CD14-positive monocyte (primary cell): ENCODE results near the gene SCN9A. TPM values are rescaled to one million over a fixed set of nuclear protein-coding genes. Genes with fewer than 3 reads are reported as not detected.

Source experiments
- DNase-seq, 3 donors: peaks; one replicate each; pipeline ENCODE4 v3.0.0-alpha.2; 2011 to 2022
- H2AFZ ChIP-seq: 2 replicates; pipeline ENCODE4 v1.6.0; 2012; ENCODE audit warnings: mild to moderate bottlenecking, low read depth, low read length, inconsistent platforms; ENCODE audit not compliant: insufficient read depth, poor library complexity, severe bottlenecking
- H3K27ac ChIP-seq, 2 donors: 1 replicate in 1 of 2; 2 replicates in 1 of 2; pipeline ENCODE4 v1.5.1; 2012 to 2013; ENCODE audit warnings: low read length in 2 of 2, control low read depth in 1 of 2, inconsistent platforms in 1 of 2, low read depth in 1 of 2, mild to moderate bottlenecking in 1 of 2
- H3K27me3 ChIP-seq, 2 donors: one replicate each; pipeline versions ENCODE4 v1.6.0 to v1.6.1; 2011 to 2013; ENCODE audit warnings: low read length in 2 of 2; ENCODE audit not compliant: control insufficient read depth in 2 of 2, insufficient read depth in 2 of 2
- H3K36me3 ChIP-seq, 2 donors: replicated peaks in 1 of 2; 1 replicate in 1 of 2; 2 replicates in 1 of 2; pipeline versions ENCODE4 v1.5.1 to v1.6.1; 2012 to 2013; ENCODE audit warnings: low read length in 2 of 2, control low read depth in 1 of 2, inconsistent platforms in 1 of 2, mild to moderate bottlenecking in 1 of 2; ENCODE audit not compliant: insufficient read depth in 2 of 2, control insufficient read depth in 1 of 2
- H3K4me1 ChIP-seq, 2 donors: 1 replicate in 1 of 2; 2 replicates in 1 of 2; pipeline versions ENCODE4 v1.5.1 to v1.6.1; 2012 to 2013; ENCODE audit warnings: low read length in 2 of 2, control low read depth in 1 of 2, inconsistent platforms in 1 of 2, mild to moderate bottlenecking in 1 of 2, moderate library complexity in 1 of 2; ENCODE audit not compliant: insufficient read depth in 2 of 2, control insufficient read depth in 1 of 2
- H3K4me2 ChIP-seq: replicated peaks from 2 replicates; pipeline ENCODE3; 2012; ENCODE audit warnings: low read length, moderate library complexity, mild to moderate bottlenecking; ENCODE audit not compliant: poor library complexity, severe bottlenecking; ENCODE audit errors: extremely low read depth
- H3K4me3 ChIP-seq, 3 experiments: fragments of 200-600 bp in 1 of 3; sonication (generic) in 1 of 3; replicated peaks in 1 of 3; 1 replicate in 2 of 3; 2 replicates in 1 of 3; pipeline ENCODE4 v1.5.1; 2011 to 2013; ENCODE audit warnings: low read length in 3 of 3, mild to moderate bottlenecking in 3 of 3, control low read depth in 2 of 3, low read depth in 2 of 3, inconsistent platforms in 1 of 3, moderate library complexity in 1 of 3
- H3K79me2 ChIP-seq: 2 replicates; pipeline ENCODE4 v1.6.0; 2012; ENCODE audit warnings: mild to moderate bottlenecking, control low read depth, inconsistent platforms, low read length, moderate library complexity; ENCODE audit not compliant: insufficient read depth
- H3K9ac ChIP-seq: 2 replicates; pipeline ENCODE4 v1.6.0; 2017; ENCODE audit warnings: low read length, mild to moderate bottlenecking; ENCODE audit not compliant: insufficient read depth, poor library complexity, severe bottlenecking
- H3K9me3 ChIP-seq, 2 donors: replicated peaks in 1 of 2; 1 replicate in 1 of 2; 2 replicates in 1 of 2; pipeline versions ENCODE4 v1.5.1 to v1.6.1; 2012 to 2013; ENCODE audit warnings: low read length in 2 of 2, control low read depth in 1 of 2; ENCODE audit not compliant: control insufficient read depth in 1 of 2, insufficient read depth in 1 of 2
- H4K20me1 ChIP-seq: 2 replicates; pipeline ENCODE4 v1.6.0; 2012; ENCODE audit warnings: mild to moderate bottlenecking, low read length, control low read depth, moderate library complexity; ENCODE audit not compliant: insufficient read depth
- H3K27ac Mint-ChIP-seq, 7 donors: one replicate each; pipeline ENCODE4 v1.8.0; 2020; ENCODE audit warnings: mild to moderate bottlenecking in 7 of 7, mixed read lengths in 7 of 7, moderate library complexity in 6 of 7, inconsistent platforms in 2 of 7
- H3K27me3 Mint-ChIP-seq, 3 donors: one replicate each; pipeline ENCODE4 v1.8.0; 2021 to 2022; ENCODE audit warnings: low read depth in 3 of 3, mild to moderate bottlenecking in 3 of 3, mixed read lengths in 3 of 3, moderate library complexity in 3 of 3, inconsistent platforms in 1 of 3
- H3K36me3 Mint-ChIP-seq, 2 donors: one replicate each; pipeline ENCODE4 v1.8.0; 2020; ENCODE audit warnings: mixed read lengths in 2 of 2, inconsistent platforms in 1 of 2, mild to moderate bottlenecking in 1 of 2
- H3K4me1 Mint-ChIP-seq: one replicate; pipeline ENCODE4 v1.8.0; 2020; ENCODE audit warnings: mild to moderate bottlenecking, mixed read lengths
- H3K4me3 Mint-ChIP-seq, 2 donors: one replicate each; pipeline ENCODE4 v1.8.0; 2020; ENCODE audit warnings: mild to moderate bottlenecking in 2 of 2, mixed read lengths in 2 of 2, moderate library complexity in 1 of 2
- H3K9me3 Mint-ChIP-seq, 7 donors: one replicate each; pipeline ENCODE4 v1.8.0; 2020 to 2022; ENCODE audit warnings: mixed read lengths in 7 of 7, mild to moderate bottlenecking in 6 of 7, moderate library complexity in 6 of 7, inconsistent platforms in 2 of 7
- CTCF ChIP-seq: fragments of 200-600 bp; IDR thresholded peaks from one replicate; pipeline ENCODE4 v1.8.0; 2022; ENCODE audit warnings: antibody characterized with exemption, mild to moderate bottlenecking
- WGBS: methylation state at CpG from one replicate; pipeline ENCODE4 v1.1.5; 2013; ENCODE audit warnings: missing lambda C conversion rate; ENCODE audit not compliant: insufficient coverage; 5-methylcytosine and 5-hydroxymethylcytosine counted together
- intact Hi-C, 2 donors: fragments of 100-400 bp; cut with micrococcal nuclease; formaldehyde crosslinking; loops; one replicate each; pipeline versions ENCODE4 v1.15.0 to v1.15.1; 2023
- polyA plus RNA-seq, 3 donors: library from polyadenylated mRNA; depleted of rRNA in 1 of 3; unstranded in 2 of 3; stranded (reverse) in 1 of 3; fragments of 300-500 nt in 2 of 3; fragments of >200 nt in 1 of 3; fragmentation: Illumina TruSeq in 2 of 3; gene quantifications; 1 replicate in 2 of 3; 2 replicates in 1 of 3; pipeline ENCODE4 v1.2.3, GENCODE V29; 2012 to 2021

SCN9A gene
- polyA plus RNA-seq, 3 donors = 0.24 to 0.67 (median 0.26) TPM

GRCh38 chr2:166385313-166385712 lies 9.6 kb upstream of the SCN9A start:
- Mint-ChIP-seq H3K4me1 (peaks cover 12% of the 10 kb centered on the region), H3K4me3 (no peak overlapping the region), H3K27ac (peak overlapping the region in 1 of 7 donors; percentile 10), H3K27me3 (peaks cover 0 to 4% (median 2%) of the 10 kb centered on the region in 3 donors), H3K36me3 (no peaks in the 10 kb centered on the region), H3K9me3 (no peaks in the 10 kb centered on the region)
- no peaks in the 10 kb centered on the region for H3K79me2 ChIP-seq
- no peaks in the 10 kb centered on the region for H4K20me1 ChIP-seq
- H2AFZ ChIP-seq = no peak overlapping the region
- H3K4me1 ChIP-seq = no peaks in the 10 kb centered on the region
- TF ChIP-seq CTCF = no peak
- H3K27me3 ChIP-seq = no peaks in the 10 kb centered on the region
- WGBS = no CpG with 5 or more reads among the region's 1 CpG
- intact Hi-C loops = no loop called here
- no peak overlapping the region for H3K4me3 ChIP-seq
- DNase-seq = no peak
- no peaks in the 10 kb centered on the region for H3K36me3 ChIP-seq
- no peak overlapping the region for H3K4me2 ChIP-seq
- no peak overlapping the region for H3K27ac ChIP-seq
- no peak overlapping the region for H3K9ac ChIP-seq
- H3K9me3 ChIP-seq = no peaks in the 10 kb centered on the region

- no peak overlapping the region for H3K4me3 ChIP-seq
- no CpG with 5 or more reads among the region's 8 CpGs for WGBS
- Mint-ChIP-seq H3K27me3 (peaks cover 0 to 4% (median 2%) of the 10 kb centered on the region in 3 donors), H3K9me3 (no peaks in the 10 kb centered on the region), H3K36me3 (no peaks in the 10 kb centered on the region), H3K27ac (peak overlapping the region in 1 of 7 donors; percentile 10), H3K4me3 (no peak overlapping the region), H3K4me1 (peaks cover 12% of the 10 kb centered on the region)
- peaks cover 0 to 4% of the 10 kb centered on the region in 2 donors for H3K27me3 ChIP-seq
- no peak overlapping the region for H3K9ac ChIP-seq
- intact Hi-C loops = no loop called here
- no peaks in the 10 kb centered on the region for H3K79me2 ChIP-seq
- no peak overlapping the region for H3K27ac ChIP-seq
- H3K9me3 ChIP-seq = no peaks in the 10 kb centered on the region
- no peak overlapping the region for H3K4me2 ChIP-seq
- no peak overlapping the region for H2AFZ ChIP-seq
- H4K20me1 ChIP-seq = no peaks in the 10 kb centered on the region
- H3K36me3 ChIP-seq = no peaks in the 10 kb centered on the region
- H3K4me1 ChIP-seq = no peaks in the 10 kb centered on the region
- TF ChIP-seq CTCF = peak; percentile 73
- peak in 1 of 3 donors; percentile 14 for DNase-seq
Measured at GRCh38 chr2:166384774-166385173, 9.0 kb upstream of the SCN9A start.
